GM21737 (cell line): ENCODE data around the gene RPRD1A.
"Not testable (repeated sequence)": the region's sequence is repeated elsewhere in the genome, so short reads cannot be mapped to it uniquely, and the experiment has no call there.

Experiments used
- ATAC-seq: cut with Tn5 transposase; IDR thresholded peaks from one replicate; pipeline ENCODE4 v1.9.1; 2021; ENCODE audit warnings: mild to moderate bottlenecking, moderate library complexity; ENCODE audit not compliant: unreplicated experiment

The RPRD1A gene

DNA sequence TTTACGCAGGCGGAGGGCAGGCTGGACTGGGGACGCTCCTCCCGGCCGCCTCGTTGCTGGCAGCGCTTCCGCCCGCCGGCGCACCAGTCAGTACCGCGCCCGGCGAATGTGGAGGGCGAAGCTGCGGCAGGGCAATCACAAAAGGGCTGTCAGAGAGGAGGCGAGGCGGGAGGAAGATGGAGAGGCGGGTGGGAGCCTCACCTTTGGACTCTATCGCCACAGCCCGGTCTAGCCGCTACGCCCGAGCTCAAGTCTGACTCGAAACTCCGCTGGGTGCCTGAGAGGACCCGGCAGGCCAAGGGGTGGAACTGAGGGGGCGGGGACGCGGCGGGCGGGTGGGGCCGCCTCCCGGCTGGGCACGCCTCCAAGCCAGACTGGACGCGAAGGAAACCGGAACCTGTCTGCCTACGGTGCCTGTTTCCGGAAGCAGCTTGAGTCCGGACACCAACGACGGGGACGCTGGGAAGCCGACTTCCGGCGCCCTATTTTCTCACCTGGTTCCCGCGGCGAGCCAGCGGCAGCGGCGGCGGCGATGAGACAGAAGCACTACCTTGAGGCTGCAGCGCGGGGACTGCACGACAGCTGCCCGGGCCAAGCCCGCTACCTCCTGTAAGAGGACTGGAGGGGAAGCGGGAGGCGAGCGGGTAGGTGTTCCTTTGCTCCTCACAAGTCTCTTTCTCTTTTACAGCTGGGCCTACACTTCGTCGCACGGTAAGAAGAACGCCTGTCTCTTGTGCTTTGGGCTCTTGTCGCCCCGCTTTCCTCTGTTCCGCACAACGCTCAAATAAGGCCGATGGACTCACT is 95.0 kb downstream of the RPRD1A start, which contains the start of gene RMP24:
RMP24 (plus strand) TSS at position 483 of the 804 bp plus-strand sequence.
- ATAC-seq: peak; percentile 95

- ATAC-seq: peak; percentile 6
Observed at GRCh38 chr18:35971661-35972196, 95.6 kb downstream of the RPRD1A start.

GRCh38 chr18:35969676-35970075 is 97.7 kb downstream of the RPRD1A start:
- no peak for ATAC-seq

DNA sequence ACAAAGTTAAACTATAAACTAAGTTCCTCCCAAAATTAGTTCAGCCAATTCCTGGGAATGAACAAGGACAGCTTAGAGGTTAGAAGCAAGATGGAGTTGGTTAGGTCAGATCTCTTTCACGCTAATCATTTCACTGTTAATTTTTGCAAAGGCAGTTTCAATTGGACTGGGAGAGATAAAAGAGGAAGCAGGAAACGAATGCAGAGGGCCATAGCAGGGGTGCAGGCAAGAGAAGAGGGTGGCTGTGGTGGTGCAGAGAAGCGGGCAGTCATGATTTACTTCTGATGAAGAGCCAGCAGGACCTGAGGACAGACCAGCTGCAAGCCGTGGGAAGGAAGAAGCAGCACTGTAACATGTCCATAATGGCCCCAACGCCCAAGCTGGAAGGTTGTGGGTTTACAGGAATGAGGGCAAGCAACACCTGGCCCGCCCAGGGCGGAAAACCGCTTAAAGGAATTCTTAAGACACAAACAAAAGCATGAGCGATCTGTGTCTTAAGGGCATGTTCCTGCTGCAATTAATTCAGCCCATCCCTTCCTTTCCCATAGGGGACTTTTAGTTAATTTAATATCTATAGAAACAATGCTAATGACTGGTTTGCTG is 99.0 kb downstream of the RPRD1A start:
- no peak for ATAC-seq

DNA sequence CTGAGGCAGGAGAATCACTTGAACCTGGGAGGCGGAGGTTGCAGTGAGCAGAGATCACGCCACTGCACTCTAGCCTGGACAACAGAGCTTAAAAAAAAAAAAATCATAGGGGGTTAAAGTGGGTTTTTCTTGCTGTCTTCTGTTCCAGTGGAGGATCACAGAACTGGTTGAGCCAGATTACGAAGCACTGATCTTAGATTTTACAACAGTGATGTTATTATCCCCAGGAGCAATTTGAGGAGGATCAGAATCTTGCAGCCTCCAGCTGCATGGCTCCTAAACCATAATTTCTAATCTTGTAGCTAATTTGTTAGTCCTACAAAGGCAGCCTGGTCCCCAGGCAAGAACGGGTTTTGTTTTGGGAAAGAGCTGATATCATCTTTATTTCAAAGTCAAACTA is 99.5 kb downstream of the RPRD1A start:
- ATAC-seq: not testable (repeated sequence)

- ATAC-seq: no peak
Observed at GRCh38 chr18:35964319-35964718, 103.0 kb downstream of the RPRD1A start.

DNA sequence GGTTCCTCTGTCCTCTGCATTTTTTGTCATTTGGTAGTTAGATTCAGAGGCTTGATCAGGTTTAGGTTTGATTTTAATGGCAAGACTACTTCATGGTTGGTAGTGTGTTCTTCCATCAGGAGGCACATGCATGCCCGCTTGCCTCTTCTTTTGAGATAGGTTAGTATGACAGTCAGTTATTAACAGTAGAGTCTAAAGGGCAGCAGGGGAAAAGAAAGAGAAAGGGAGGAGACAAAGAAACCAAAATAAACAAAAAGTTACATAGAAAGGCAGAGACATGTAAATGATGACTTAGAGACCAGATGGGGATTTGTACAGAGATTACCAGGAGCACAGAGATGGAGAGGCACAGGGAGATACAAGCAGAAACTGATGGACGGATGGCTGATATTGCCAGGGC is 105.0 kb downstream of the RPRD1A start:
- ATAC-seq: no peak

DNA sequence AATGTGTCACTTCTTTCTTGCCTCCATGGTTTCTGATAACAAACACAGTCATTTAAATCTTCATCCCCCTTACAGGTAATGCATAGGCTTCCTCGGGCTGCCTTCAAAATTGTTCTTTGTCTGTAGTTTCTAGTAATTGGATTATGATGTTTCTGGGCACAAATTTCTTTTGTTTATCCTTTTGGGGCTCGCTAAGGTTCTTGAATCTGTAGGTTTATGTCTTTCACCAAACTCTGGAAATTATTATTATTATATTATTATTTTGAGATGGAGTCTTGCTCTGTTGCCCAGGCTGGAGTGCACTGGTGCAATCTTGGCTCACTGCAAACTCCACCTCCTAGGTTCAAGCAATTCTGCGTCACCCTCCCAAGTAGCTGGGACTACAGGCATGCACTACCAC is 111.1 kb downstream of the RPRD1A start:
- no peak for ATAC-seq

- no peak for ATAC-seq
Observed at GRCh38 chr18:35953688-35954087, 113.7 kb downstream of the RPRD1A start.

DNA sequence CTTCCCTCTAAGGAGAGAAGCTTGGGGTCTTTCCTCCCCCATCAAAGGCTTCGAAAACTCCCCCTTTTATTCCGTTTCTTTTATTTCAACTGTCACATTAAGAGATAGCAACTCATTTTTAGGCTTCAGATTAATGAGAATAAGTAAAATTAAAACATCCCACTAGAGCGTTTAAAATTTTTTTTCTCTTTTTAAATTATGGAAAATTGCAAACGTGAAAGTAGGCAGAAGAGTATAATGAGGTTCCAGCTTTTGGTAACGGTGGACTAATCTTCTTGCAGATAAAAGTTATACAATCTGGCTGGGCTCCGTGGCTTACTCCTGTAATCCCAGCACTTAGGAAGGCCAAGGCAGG is 116.8 kb downstream of the RPRD1A start:
- ATAC-seq: no peak

GRCh38 chr18:35949903-35950627 is 117.3 kb downstream of the RPRD1A start:
- no peak for ATAC-seq

- ATAC-seq: no peak
Observed at GRCh38 chr18:35949090-35949489, 118.3 kb downstream of the RPRD1A start.

- ATAC-seq: no peak
Observed at GRCh38 chr18:35948080-35948479, 119.3 kb downstream of the RPRD1A start.

GRCh38 chr18:35942661-35943060 is 124.7 kb downstream of the RPRD1A start:
- ATAC-seq: no peak

DNA sequence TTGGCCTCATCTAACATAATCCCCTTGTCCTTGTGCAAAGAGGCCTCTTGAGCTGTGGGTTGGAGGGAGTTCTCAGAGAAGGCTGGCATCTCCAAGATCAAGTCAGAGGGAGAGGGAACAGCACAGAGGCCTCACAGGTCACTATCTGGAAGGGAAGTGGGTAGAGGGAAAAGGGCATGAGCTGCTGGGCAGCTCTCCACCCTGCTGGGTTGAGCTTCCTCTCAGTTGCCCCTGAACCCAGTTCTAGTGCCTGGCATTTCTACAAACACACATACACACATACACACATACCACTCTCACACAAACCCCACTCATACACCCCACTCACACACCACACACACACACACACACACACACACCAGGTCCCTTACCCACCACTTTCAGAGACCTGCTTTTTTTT is 125.2 kb downstream of the RPRD1A start:
- no peak for ATAC-seq

- ATAC-seq: no peak
Observed at GRCh38 chr18:35941299-35941698, 126.1 kb downstream of the RPRD1A start.
